Calu3 (cell line): Measurements from ENCODE around the gene CDRT15. TPM values are rescaled to one million over a fixed set of nuclear protein-coding genes. Genes with fewer than 3 reads are reported as not detected.
"Not testable (repeated sequence)": the region's sequence is repeated elsewhere in the genome, so short reads cannot be mapped to it uniquely, and the experiment has no call there.

Experiments used
- Bru-seq: library from RNA; stranded (reverse); fragments of 400-500 nt; gene quantifications from one replicate; lab custom pipeline; 2021; lab: Mats Ljungman, UMichigan
- BruChase-seq, 2 experiments: library from RNA; stranded (reverse); fragments of 400-500 nt; gene quantifications; one replicate each; lab custom pipeline; 2021; lab: Mats Ljungman, UMichigan
- BruUV-seq: library from RNA; stranded (reverse); fragments of 400-500 nt; replicated peaks from 2 replicates; lab custom pipeline; 2021; lab: Mats Ljungman, UMichigan
- CTCF ChIA-PET: fragments of 300-600 bp; sonication (Branson Sonifier 250); formaldehyde crosslinking; loops from one replicate; lab custom pipeline; 2022; ENCODE audit warnings: antibody characterized with exemption; lab: Charles Lee
- DNase-seq: peaks from one replicate; pipeline ENCODE4 v3.0.0; 2022
- H3K27ac Mint-ChIP-seq: one replicate; pipeline ENCODE4 v1.8.0; 2022; ENCODE audit warnings: mixed read lengths; ENCODE audit not compliant: unreplicated experiment
- H3K27me3 Mint-ChIP-seq: one replicate; pipeline ENCODE4 v1.8.0; 2022; ENCODE audit warnings: mixed read lengths; ENCODE audit not compliant: unreplicated experiment
- H3K36me3 Mint-ChIP-seq: one replicate; pipeline ENCODE4 v1.8.0; 2022; ENCODE audit warnings: mild to moderate bottlenecking, moderate library complexity, mixed read lengths; ENCODE audit not compliant: insufficient read depth, unreplicated experiment
- H3K4me1 Mint-ChIP-seq: one replicate; pipeline ENCODE4 v1.8.0; 2022; ENCODE audit warnings: mild to moderate bottlenecking, low read depth, mixed read lengths; ENCODE audit not compliant: unreplicated experiment
- H3K4me3 Mint-ChIP-seq: one replicate; pipeline ENCODE4 v1.8.0; 2022; ENCODE audit warnings: mild to moderate bottlenecking, low read depth, moderate library complexity, mixed read lengths; ENCODE audit not compliant: unreplicated experiment
- H3K9me3 Mint-ChIP-seq: one replicate; pipeline ENCODE4 v1.8.0; 2022; ENCODE audit warnings: low read depth, mixed read lengths; ENCODE audit not compliant: unreplicated experiment
- CTCF ChIP-seq: fragments of 200-600 bp; IDR thresholded peaks from one replicate; pipeline ENCODE4 v1.8.0; 2022; ENCODE audit warnings: antibody characterized with exemption; ENCODE audit not compliant: unreplicated experiment
- intact Hi-C: fragments of 100-400 bp; cut with micrococcal nuclease; formaldehyde crosslinking; loops from one replicate; pipeline ENCODE4 v1.10.0; 2022; ENCODE audit not compliant: unreplicated experiment
- long read RNA-seq: library from polyadenylated mRNA; stranded (forward); transcript quantifications from one replicate; pipeline ENCODE4 v2.0.0, GENCODE V29; 2022
- total RNA-seq: library from RNA; stranded (reverse); gene quantifications from 2 replicates; pipeline ENCODE4 v1.2.3, GENCODE V29; 2022

The CDRT15 gene
- total RNA-seq (not detected in 2 replicates), Bru-seq, nascent RNA (not detected), BruChase-seq, experiment 1, labeled RNA remaining after a 6-hour chase (not detected), BruChase-seq, experiment 2, labeled RNA remaining after a 2-hour chase (not detected)
- long read RNA-seq = 0 reads

- CTCF ChIA-PET = not testable (repeated sequence)
Measured at GRCh38 chr17:14236762-14237161, at the start of gene CDRT15. CDRT15 (minus strand) TSS chr17:14236862; CDS start chr17:14236833, 29 bp downstream.

GRCh38 chr17:14282726-14283125 is 46.1 kb upstream of the CDRT15 start:
- Mint-ChIP-seq H3K36me3 (peaks cover 1% of the 10 kb centered on the region), H3K4me1 (no peaks in the 10 kb centered on the region), H3K27me3 (peaks cover 11% of the 10 kb centered on the region), H3K27ac (no peak overlapping the region), H3K9me3 (peaks cover 17% of the 10 kb centered on the region), H3K4me3 (no peak overlapping the region)
- no peak for TF ChIP-seq CTCF
- DNase-seq = no peak
- intact Hi-C loops = no loop called here
- CTCF ChIA-PET = interaction anchor here (0.6 kb wide), 1 partner anchor 117 kb away, joined by 3 read pairs; no protein-coding TSS in a partner anchor
- BruUV-seq = no TSS peak

More at GRCh38 chr17:14236762-14237161, at the start of gene CDRT15:
- intact Hi-C loops, H3K4me1 Mint-ChIP-seq, BruUV-seq, H3K27ac Mint-ChIP-seq, H3K36me3 Mint-ChIP-seq, DNase-seq, H3K4me3 Mint-ChIP-seq, H3K27me3 Mint-ChIP-seq, H3K9me3 Mint-ChIP-seq: not testable (repeated sequence)

GRCh38 chr17:14281530-14281929 is 44.9 kb upstream of the CDRT15 start:
- H3K4me3 Mint-ChIP-seq = no peak overlapping the region
- DNase-seq = no peak
- no peak for TF ChIP-seq CTCF
- intact Hi-C loops = no loop called here
- peaks cover 17% of the 10 kb centered on the region for H3K9me3 Mint-ChIP-seq
- no peak overlapping the region for H3K27ac Mint-ChIP-seq
- H3K4me1 Mint-ChIP-seq = no peaks in the 10 kb centered on the region
- BruUV-seq = no TSS peak
- peaks cover 6% of the 10 kb centered on the region for H3K36me3 Mint-ChIP-seq
- peaks cover 11% of the 10 kb centered on the region for H3K27me3 Mint-ChIP-seq
- CTCF ChIA-PET = no interaction called here

GRCh38 chr17:14276535-14277250 is 40.0 kb upstream of the CDRT15 start:
- TF ChIP-seq CTCF = no peak
- Mint-ChIP-seq H3K27me3 (no peaks in the 10 kb centered on the region), H3K27ac (no peak overlapping the region), H3K9me3 (peaks cover 12% of the 10 kb centered on the region), H3K4me1 (no peaks in the 10 kb centered on the region), H3K4me3 (no peak overlapping the region), H3K36me3 (peaks cover 6% of the 10 kb centered on the region)
- CTCF ChIA-PET = no interaction called here
- no peak for DNase-seq
- intact Hi-C loops = no loop called here
- no TSS peak for BruUV-seq

GRCh38 chr17:14270508-14270907 is 33.8 kb upstream of the CDRT15 start:
- no peak for TF ChIP-seq CTCF
- H3K4me1 Mint-ChIP-seq = no peaks in the 10 kb centered on the region
- no peak overlapping the region for H3K27ac Mint-ChIP-seq
- peaks cover 4% of the 10 kb centered on the region for H3K9me3 Mint-ChIP-seq
- BruUV-seq = no TSS peak
- H3K27me3 Mint-ChIP-seq = peaks cover 28% of the 10 kb centered on the region
- H3K36me3 Mint-ChIP-seq = no peaks in the 10 kb centered on the region
- CTCF ChIA-PET = no interaction called here
- intact Hi-C loops = no loop called here
- no peak for DNase-seq
- no peak overlapping the region for H3K4me3 Mint-ChIP-seq
